Neural cell (in vitro differentiated cells): ENCODE data around the gene ETF1. TPM values are rescaled to one million over a fixed set of nuclear protein-coding genes. Genes with fewer than 3 reads are reported as not detected.

Experiments
- H2AFZ ChIP-seq: fragments of 200-600, 300-800 bp; sonication (generic), shearing (Covaris generic); 2 replicates; pipeline ENCODE4 v1.6.0; 2014; ENCODE audit warnings: low read depth, mild to moderate bottlenecking, antibody characterized with exemption, low read length, moderate library complexity
- H3F3A ChIP-seq: fragments of 200-600 bp; shearing (Covaris generic); 2 replicates; pipeline ENCODE4 v1.6.1; 2016; ENCODE audit warnings: mild to moderate bottlenecking, moderate library complexity, mixed read lengths, antibody characterized with exemption, low read length; ENCODE audit not compliant: insufficient read depth, poor library complexity, severe bottlenecking
- H3K27ac ChIP-seq: fragments of 200-600, 300-800 bp; sonication (generic), shearing (Covaris generic); 2 replicates; pipeline ENCODE4 v1.5.1; 2014; ENCODE audit warnings: mild to moderate bottlenecking, low read length, moderate library complexity
- H3K27me3 ChIP-seq: fragments of 300-800, 200-600 bp; sonication (generic), shearing (Covaris generic); 2 replicates; pipeline ENCODE4 v1.6.0; 2014; ENCODE audit warnings: mild to moderate bottlenecking, low read depth, low read length, moderate library complexity; ENCODE audit not compliant: insufficient read depth
- H3K36me3 ChIP-seq: fragments of 300-800, 200-600 bp; sonication (generic), shearing (Covaris generic); 2 replicates; pipeline ENCODE4 v1.5.1; 2014; ENCODE audit warnings: mild to moderate bottlenecking, antibody characterized with exemption, low read length, moderate library complexity; ENCODE audit not compliant: insufficient read depth
- H3K4me2 ChIP-seq: fragments of 300-800, 200-600 bp; sonication (generic), shearing (Covaris generic); 2 replicates; pipeline ENCODE4 v1.6.0; 2014; ENCODE audit warnings: mild to moderate bottlenecking, low read length
- H3K4me3 ChIP-seq: fragments of 300-800, 200-600 bp; sonication (generic), shearing (Covaris generic); 2 replicates; pipeline ENCODE4 v1.5.1; 2014; ENCODE audit warnings: mild to moderate bottlenecking, low read length, moderate library complexity
- H3K79me2 ChIP-seq: fragments of 200-600 bp; shearing (Covaris generic); replicated peaks from 2 replicates; pipeline ENCODE4 v1.6.0; 2014; ENCODE audit warnings: mild to moderate bottlenecking, low read length, moderate library complexity; ENCODE audit not compliant: insufficient read depth
- H3K9ac ChIP-seq: fragments of 300-800, 200-600 bp; sonication (generic), shearing (Covaris generic); 2 replicates; pipeline ENCODE4 v1.6.1; 2016; ENCODE audit warnings: mild to moderate bottlenecking, low read length, mixed read lengths
- H3K9me2 ChIP-seq: fragments of 200-600 bp; shearing (Covaris generic); 2 replicates; pipeline ENCODE4 v1.6.1; 2016; ENCODE audit warnings: mild to moderate bottlenecking, low read length, mixed read lengths; ENCODE audit not compliant: insufficient read depth
- H3K9me3 ChIP-seq: fragments of 200-600, 300-800 bp; sonication (generic), shearing (Covaris generic); 2 replicates; pipeline ENCODE4 v1.6.1; 2016; ENCODE audit warnings: mild to moderate bottlenecking, mixed run types, low read length, moderate library complexity, mixed read lengths
- H4K20me1 ChIP-seq: fragments of 200-600 bp; shearing (Covaris generic); 2 replicates; pipeline ENCODE4 v1.6.1; 2016; ENCODE audit warnings: mild to moderate bottlenecking, mixed run types; ENCODE audit not compliant: insufficient read depth
- EP300 ChIP-seq: fragments of 450-650 bp; conservative IDR thresholded peaks from 2 replicates; pipeline ENCODE4 v1.6.1; 2014; ENCODE audit warnings: antibody characterized with exemption, mild to moderate bottlenecking, moderate library complexity; ENCODE audit not compliant: poor library complexity, severe bottlenecking
- EZH2 ChIP-seq: fragments of 200-600, 300-800 bp; shearing (Covaris generic), sonication (generic); IDR thresholded peaks from 2 replicates; pipeline ENCODE4 v1.6.1; 2014; ENCODE audit warnings: antibody characterized with exemption, low read length, borderline replicate concordance, mild to moderate bottlenecking; ENCODE audit not compliant: insufficient read depth, poor library complexity, severe bottlenecking
- MXI1 ChIP-seq: fragments of 450-650 bp; conservative IDR thresholded peaks from 2 replicates; pipeline ENCODE4 v1.6.1; 2014; ENCODE audit warnings: antibody characterized with exemption, mild to moderate bottlenecking; ENCODE audit not compliant: poor library complexity, severe bottlenecking
- POLR2AphosphoS5 ChIP-seq: IDR thresholded peaks from 2 replicates; pipeline ENCODE4 v1.6.1; 2012
- RAD21 ChIP-seq: fragments of 450-650 bp; conservative IDR thresholded peaks from 2 replicates; pipeline ENCODE4 v1.6.1; 2014; ENCODE audit warnings: antibody characterized with exemption, mild to moderate bottlenecking, moderate library complexity
- SMC3 ChIP-seq: fragments of 450-650 bp; conservative IDR thresholded peaks from 2 replicates; pipeline ENCODE4 v1.6.1; 2014; ENCODE audit warnings: antibody characterized with exemption, mild to moderate bottlenecking, moderate library complexity; ENCODE audit not compliant: poor library complexity
- TAF1 ChIP-seq: IDR thresholded peaks from 2 replicates; pipeline ENCODE4 v1.6.1; 2012; ENCODE audit warnings: low read depth
- polyA plus RNA-seq: library from polyadenylated mRNA; depleted of rRNA; stranded (reverse); fragments of >200 nt; gene quantifications from 2 replicates; pipeline ENCODE4 v1.2.3, GENCODE V29; 2014
- TF ChIP-seq, protein P1 (sequence below): IDR thresholded peaks from 2 replicates; pipeline ENCODE4 v1.6.1; 2012; ENCODE audit warnings: borderline replicate concordance
- TF ChIP-seq, protein P2 (sequence below): fragments of 450-650 bp; IDR thresholded peaks from 2 replicates; pipeline ENCODE4 v1.5.1; 2014; ENCODE audit warnings: antibody characterized with exemption, mild to moderate bottlenecking, moderate library complexity; ENCODE audit not compliant: poor library complexity, severe bottlenecking

The ETF1 gene
- polyA plus RNA-seq, 1 donor from 2014 or later, result 62.1 TPM

DNA sequence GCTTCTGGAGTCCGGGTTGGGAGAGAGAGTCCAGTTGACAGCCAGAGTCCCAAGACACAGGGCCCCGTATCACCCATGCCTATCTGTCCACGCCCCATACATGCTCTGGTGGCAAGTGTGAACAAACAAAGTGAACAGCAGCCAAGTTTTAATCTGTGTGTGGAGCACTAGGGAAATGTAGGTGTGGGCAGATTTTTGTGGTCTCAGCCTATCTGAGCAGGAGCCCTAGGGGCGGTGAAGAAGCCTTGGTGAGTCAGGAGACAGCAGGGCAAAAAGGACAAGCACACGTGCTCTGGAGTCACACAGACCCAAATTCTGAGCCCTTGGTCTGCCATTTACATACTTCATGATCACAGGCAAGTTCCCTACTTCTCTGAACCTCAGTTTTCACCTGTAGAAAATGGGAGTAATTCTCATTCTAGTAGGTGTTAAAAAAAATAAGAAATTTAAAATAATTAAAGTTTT is 54.5 kb downstream of the ETF1 start:
- no peak overlapping the region for H3K9ac ChIP-seq
- H3K27me3 ChIP-seq, result no peaks in the 10 kb centered on the region
- H3K27ac ChIP-seq, result no peak overlapping the region
- H3K9me3 ChIP-seq, result no peaks in the 10 kb centered on the region
- TF ChIP-seq POLR2AphosphoS5 (no peak), EP300 (no peak), TAF1 (no peak), EZH2 (no peak), SMC3 (no peak), RAD21 (no peak), MXI1 (no peak)
- TF ChIP-seq, protein P1, sequence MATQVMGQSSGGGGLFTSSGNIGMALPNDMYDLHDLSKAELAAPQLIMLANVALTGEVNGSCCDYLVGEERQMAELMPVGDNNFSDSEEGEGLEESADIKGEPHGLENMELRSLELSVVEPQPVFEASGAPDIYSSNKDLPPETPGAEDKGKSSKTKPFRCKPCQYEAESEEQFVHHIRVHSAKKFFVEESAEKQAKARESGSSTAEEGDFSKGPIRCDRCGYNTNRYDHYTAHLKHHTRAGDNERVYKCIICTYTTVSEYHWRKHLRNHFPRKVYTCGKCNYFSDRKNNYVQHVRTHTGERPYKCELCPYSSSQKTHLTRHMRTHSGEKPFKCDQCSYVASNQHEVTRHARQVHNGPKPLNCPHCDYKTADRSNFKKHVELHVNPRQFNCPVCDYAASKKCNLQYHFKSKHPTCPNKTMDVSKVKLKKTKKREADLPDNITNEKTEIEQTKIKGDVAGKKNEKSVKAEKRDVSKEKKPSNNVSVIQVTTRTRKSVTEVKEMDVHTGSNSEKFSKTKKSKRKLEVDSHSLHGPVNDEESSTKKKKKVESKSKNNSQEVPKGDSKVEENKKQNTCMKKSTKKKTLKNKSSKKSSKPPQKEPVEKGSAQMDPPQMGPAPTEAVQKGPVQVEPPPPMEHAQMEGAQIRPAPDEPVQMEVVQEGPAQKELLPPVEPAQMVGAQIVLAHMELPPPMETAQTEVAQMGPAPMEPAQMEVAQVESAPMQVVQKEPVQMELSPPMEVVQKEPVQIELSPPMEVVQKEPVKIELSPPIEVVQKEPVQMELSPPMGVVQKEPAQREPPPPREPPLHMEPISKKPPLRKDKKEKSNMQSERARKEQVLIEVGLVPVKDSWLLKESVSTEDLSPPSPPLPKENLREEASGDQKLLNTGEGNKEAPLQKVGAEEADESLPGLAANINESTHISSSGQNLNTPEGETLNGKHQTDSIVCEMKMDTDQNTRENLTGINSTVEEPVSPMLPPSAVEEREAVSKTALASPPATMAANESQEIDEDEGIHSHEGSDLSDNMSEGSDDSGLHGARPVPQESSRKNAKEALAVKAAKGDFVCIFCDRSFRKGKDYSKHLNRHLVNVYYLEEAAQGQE, result no peak
- TF ChIP-seq, protein P2, sequence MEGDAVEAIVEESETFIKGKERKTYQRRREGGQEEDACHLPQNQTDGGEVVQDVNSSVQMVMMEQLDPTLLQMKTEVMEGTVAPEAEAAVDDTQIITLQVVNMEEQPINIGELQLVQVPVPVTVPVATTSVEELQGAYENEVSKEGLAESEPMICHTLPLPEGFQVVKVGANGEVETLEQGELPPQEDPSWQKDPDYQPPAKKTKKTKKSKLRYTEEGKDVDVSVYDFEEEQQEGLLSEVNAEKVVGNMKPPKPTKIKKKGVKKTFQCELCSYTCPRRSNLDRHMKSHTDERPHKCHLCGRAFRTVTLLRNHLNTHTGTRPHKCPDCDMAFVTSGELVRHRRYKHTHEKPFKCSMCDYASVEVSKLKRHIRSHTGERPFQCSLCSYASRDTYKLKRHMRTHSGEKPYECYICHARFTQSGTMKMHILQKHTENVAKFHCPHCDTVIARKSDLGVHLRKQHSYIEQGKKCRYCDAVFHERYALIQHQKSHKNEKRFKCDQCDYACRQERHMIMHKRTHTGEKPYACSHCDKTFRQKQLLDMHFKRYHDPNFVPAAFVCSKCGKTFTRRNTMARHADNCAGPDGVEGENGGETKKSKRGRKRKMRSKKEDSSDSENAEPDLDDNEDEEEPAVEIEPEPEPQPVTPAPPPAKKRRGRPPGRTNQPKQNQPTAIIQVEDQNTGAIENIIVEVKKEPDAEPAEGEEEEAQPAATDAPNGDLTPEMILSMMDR, result no peak
- H3K4me3 ChIP-seq, result no peak overlapping the region
- no peaks in the 10 kb centered on the region for H3F3A ChIP-seq
- H4K20me1 ChIP-seq, result no peaks in the 10 kb centered on the region
- no peaks in the 10 kb centered on the region for H3K79me2 ChIP-seq
- H3K36me3 ChIP-seq, result no peaks in the 10 kb centered on the region
- no peak overlapping the region for H3K4me2 ChIP-seq
- H3K9me2 ChIP-seq, result no peaks in the 10 kb centered on the region
- H2AFZ ChIP-seq, result no peak overlapping the region

DNA sequence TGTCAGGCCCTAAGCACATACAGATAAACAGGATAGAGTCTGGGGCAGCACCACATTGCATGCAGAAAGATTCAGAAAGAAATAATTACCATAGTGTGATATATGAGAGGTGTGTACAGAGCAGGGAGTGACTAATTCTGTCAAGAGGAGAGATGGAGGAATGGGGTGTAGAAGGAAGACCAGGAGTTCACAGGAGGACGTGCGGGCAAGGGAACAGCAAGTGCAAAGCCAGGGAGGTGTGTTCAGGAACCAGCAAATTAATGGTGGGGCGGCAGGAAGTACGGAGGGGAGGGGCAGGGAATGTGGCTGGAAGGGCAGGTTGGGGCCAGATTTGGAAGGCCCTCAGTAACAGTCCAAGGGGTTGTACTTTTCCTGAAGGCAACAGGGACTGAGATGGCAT is 60.4 kb downstream of the ETF1 start:
- Histone ChIP-seq H3K4me3 (no peak overlapping the region), H3K36me3 (no peaks in the 10 kb centered on the region), H3K9me2 (no peaks in the 10 kb centered on the region), H3K79me2 (no peaks in the 10 kb centered on the region), H3F3A (no peaks in the 10 kb centered on the region), H2AFZ (no peak overlapping the region), H3K27ac (no peak overlapping the region), H3K4me2 (no peak overlapping the region), H3K9me3 (no peaks in the 10 kb centered on the region), H3K9ac (no peak overlapping the region), H4K20me1 (no peaks in the 10 kb centered on the region), H3K27me3 (no peaks in the 10 kb centered on the region)
- TF ChIP-seq, protein P2, result no peak
- no peak for TF ChIP-seq MXI1
- TF ChIP-seq EZH2, result no peak
- no peak for TF ChIP-seq RAD21
- TF ChIP-seq TAF1, result no peak
- TF ChIP-seq POLR2AphosphoS5, result no peak
- TF ChIP-seq, protein P1, result no peak
- TF ChIP-seq SMC3, result no peak
- no peak for TF ChIP-seq EP300
